Activated CD4-positive, alpha-beta T cell treated with anti-CD3 and anti-CD28 coated beads, Interleukin-2, amount 50 U/mL, for 24 hours (primary cell): ENCODE measurements around the gene CCNB2.
"Not testable (repeated sequence)": the region's sequence is repeated elsewhere in the genome, so short reads cannot be mapped to it uniquely, and the experiment has no call there.

Source experiments
- DNase-seq, 2 donors: peaks; one replicate each; pipeline ENCODE4 v3.0.0-alpha.2; 2020; ENCODE audit warnings: low read depth in 1 of 2, low spot score in 1 of 2

The CCNB2 gene

GRCh38 chr15:59133929-59134427, 29.0 kb downstream of the CCNB2 start:
- no peak for DNase-seq

- no peak for DNase-seq
Observed at GRCh38 chr15:59137566-59137965, 32.6 kb downstream of the CCNB2 start.

GRCh38 chr15:59138243-59138642, 33.3 kb downstream of the CCNB2 start:
- peak; percentile 5 to 14 for DNase-seq

GRCh38 chr15:59140422-59141226, 35.7 kb downstream of the CCNB2 start:
- DNase-seq = no peak

- no peak for DNase-seq
Observed at GRCh38 chr15:59143281-59143680, 38.3 kb downstream of the CCNB2 start.

- not testable (repeated sequence) for DNase-seq
Observed at GRCh38 chr15:59144594-59144993, 39.6 kb downstream of the CCNB2 start.

GRCh38 chr15:59147666-59148065, 42.7 kb downstream of the CCNB2 start:
- DNase-seq = no peak

GRCh38 chr15:59148153-59148833, 43.3 kb downstream of the CCNB2 start:
- no peak for DNase-seq

- no peak for DNase-seq
Observed at GRCh38 chr15:59150185-59150584, 45.2 kb downstream of the CCNB2 start.

GRCh38 chr15:59152694-59153450, 47.9 kb downstream of the CCNB2 start:
- no peak for DNase-seq

- DNase-seq = no peak
Observed at GRCh38 chr15:59153466-59153865, 48.5 kb downstream of the CCNB2 start.

- no peak for DNase-seq
Observed at GRCh38 chr15:59154243-59154642, 49.3 kb downstream of the CCNB2 start.

GRCh38 chr15:59155431-59155830, 50.5 kb downstream of the CCNB2 start:
- DNase-seq = no peak

- DNase-seq = no peak
Observed at GRCh38 chr15:59157396-59157795, 52.5 kb downstream of the CCNB2 start.

- DNase-seq = no peak
Observed at GRCh38 chr15:59157840-59158700, 53.1 kb downstream of the CCNB2 start.

- DNase-seq = no peak
Observed at GRCh38 chr15:59158701-59159034, 53.7 kb downstream of the CCNB2 start.

GRCh38 chr15:59159210-59159609, 54.3 kb downstream of the CCNB2 start:
- no peak for DNase-seq

- DNase-seq = no peak
Observed at GRCh38 chr15:59160880-59161593, 56.1 kb downstream of the CCNB2 start.

GRCh38 chr15:59162080-59162479, 57.1 kb downstream of the CCNB2 start:
- not testable (repeated sequence) for DNase-seq

GRCh38 chr15:59165726-59166125, 60.8 kb downstream of the CCNB2 start:
- DNase-seq = no peak
